GM21447 (cell line): ENCODE results near the gene SGF29.
"Not testable (repeated sequence)": the region's sequence is repeated elsewhere in the genome, so short reads cannot be mapped to it uniquely, and the experiment has no call there.

Experiments used
- ATAC-seq: cut with Tn5 transposase; IDR thresholded peaks from one replicate; pipeline ENCODE4 v1.9.1; 2021; ENCODE audit not compliant: unreplicated experiment

The SGF29 gene

DNA sequence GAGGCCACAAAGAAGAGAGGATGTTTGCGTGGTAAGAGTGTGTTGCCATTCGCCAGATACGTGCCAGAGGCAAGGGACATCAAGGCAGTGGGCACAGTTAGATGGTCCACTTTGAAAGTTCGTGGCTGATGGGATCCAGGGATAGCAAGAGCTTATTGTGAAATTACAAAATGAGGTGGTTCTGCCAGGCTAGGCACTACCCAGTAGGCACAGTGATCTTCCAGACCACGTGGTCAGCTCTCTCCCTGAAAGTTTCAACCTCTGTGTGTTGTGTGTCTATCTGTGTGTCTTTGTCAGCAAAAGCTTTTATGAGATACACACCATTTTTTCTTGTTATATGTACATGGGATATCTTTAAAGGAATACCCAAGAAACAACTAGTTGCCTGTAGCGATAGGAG, 9.5 kb downstream of the SGF29 start:
- ATAC-seq, result no peak

DNA sequence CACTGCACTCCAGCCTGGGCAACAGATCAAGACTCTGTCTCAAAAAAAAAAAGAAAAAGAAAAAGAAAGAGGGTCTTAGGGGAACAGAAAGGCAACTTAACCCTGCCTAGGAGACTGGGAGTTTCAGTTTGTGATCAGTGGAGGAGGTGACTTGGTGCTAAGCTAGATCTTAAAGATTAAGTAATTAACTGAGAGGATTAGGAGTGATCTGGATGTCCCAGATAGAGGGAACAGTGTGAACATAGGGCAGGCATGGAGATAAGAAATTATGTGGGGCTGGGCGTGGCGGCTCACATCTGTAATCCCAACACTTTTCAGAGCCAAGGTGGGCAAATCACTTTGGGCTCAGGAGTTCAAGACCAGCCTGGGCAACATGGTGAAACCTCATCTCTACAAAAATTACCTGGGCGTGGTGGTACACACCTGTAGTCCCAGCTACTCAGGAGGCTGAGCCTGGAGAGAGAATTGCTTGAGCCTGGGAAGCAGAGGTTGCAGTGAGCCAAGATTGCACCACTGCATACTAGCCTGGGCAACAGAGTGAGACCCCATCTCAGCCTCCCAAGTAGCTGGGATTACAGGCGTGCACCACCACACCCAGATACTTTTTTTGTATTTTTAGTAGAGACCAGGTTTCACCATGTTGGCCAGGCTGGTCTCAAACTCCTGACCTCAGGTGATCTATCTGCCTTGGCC, 12.7 kb downstream of the SGF29 start:
- not testable (repeated sequence) for ATAC-seq

- ATAC-seq, result no peak
These were observed 13.6 kb downstream of the SGF29 start for GRCh38 chr16:28567292-28567691.

GRCh38 chr16:28569021-28569420, 15.3 kb downstream of the SGF29 start:
- ATAC-seq, result no peak

DNA sequence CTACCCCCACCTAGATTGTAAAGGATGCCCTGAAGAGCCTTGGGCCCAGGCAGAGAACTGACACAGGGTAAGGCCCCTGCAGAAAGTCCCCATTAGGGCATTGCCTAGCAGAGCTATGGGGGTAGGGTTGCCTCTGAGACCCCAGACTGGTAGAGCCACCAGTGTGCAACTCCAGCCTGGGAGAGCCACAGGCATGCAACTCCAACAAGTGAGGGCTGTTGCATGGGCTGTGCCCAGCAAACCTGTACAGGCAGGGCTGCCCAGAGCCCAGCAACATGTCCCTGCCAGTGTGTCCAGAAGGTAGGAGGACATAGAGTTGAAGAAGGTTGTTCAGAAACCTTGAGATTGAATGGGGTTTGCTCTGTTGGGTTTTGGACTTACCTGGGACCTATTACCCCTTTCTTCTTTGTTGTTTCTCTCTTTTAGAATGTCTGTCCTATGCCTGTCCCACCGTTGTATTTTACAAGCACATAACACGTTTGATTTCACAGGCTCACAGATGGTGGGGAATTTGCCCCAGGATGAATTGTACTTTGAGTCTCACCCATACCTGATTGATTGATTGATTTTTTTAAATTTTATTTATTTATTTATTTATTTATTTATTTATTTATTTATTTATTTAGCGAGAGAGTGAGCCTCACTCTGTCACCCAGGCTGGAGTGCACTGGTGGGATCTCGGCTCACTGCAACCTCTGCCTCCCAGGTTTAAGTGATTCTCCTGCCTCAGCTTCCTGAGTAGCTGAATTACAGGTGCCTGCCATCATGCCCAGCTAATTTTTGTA, 16.4 kb downstream of the SGF29 start:
- no peak for ATAC-seq

DNA sequence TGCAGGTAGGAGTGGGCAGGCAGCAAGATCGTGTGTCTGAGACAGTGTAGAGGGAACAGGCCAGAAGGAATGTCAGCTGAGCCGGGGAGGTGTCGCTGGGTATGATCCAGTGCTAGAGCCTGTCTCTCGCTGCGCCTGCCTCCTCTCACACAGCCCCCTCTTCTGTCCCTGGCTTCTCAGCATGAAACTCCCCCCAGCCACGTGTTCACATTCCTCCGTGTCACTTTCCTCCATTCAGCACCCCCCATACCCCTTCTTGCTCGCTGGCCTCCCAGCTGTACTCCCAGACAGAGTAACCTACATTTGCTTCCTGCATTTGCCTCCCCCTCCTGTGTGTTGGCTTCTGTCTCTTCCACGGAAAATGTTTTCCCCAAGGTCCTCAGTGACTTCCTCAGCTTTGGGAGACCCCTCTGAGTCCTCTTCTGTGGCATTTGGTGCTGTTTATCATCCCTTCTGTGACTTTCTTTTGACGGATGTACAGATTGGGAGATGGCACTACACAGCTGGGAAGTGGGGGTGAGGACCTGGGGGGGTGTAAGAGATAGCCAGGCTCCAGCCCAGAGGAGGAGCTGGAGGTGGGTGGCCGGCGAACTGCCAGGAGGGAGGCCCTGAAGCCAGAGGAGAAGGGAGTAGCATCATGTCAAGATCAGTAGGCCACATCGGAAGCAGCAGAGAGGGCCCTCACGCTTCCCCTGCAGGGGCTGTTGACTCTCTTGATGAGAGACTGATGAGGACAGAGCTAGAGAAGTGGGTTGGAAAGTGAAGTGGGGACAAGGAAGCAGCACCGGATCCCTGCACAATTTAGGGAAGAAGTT, 19.2 kb downstream of the SGF29 start:
- no peak for ATAC-seq

DNA sequence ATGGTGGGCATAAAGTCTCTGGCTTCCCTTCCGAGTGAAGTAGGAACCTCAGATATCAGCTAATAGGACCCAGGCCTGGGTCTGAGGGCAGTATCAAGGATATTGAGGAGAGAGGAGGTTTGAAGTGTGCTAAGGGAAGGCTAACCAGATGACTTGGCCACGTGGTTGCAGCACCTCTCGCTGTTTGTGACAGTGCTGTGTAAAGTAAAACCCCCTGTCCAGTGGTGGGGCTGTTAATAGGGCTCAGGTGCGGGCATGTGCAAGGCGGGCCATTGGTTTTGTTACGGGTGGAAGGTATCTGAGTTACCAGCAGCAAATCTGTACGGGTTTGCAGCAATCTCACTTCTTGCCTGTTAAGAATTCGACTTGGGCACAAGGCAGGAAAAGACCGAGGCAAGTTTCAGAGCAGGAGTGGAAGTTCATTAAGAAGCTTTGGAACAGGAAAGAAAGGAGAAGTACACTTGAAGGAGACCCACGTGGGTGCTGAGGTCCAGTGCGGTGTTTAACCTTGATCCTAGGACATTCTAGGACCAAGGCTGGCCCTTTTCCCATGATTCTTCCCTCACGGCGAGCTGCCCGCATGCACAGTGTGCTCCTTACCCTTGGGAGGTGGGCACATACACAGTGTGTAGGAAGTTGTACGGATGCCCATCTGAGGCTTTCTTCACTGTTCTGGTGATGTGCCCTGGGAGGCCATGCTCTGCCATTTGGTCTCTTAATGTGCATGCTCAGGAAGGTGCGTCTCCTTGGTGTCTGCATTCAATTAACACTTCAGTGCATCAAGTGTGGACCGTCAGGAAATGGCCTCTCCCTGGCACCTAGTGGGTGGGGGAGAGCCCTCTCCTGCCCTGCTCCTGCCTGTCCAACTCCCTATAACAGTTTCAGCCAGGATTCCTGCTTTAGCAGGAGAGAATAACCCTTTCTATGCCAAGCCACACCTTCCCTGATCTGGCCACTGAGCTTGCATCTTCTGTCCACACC, 20.3 kb downstream of the SGF29 start:
- ATAC-seq, result no peak

DNA sequence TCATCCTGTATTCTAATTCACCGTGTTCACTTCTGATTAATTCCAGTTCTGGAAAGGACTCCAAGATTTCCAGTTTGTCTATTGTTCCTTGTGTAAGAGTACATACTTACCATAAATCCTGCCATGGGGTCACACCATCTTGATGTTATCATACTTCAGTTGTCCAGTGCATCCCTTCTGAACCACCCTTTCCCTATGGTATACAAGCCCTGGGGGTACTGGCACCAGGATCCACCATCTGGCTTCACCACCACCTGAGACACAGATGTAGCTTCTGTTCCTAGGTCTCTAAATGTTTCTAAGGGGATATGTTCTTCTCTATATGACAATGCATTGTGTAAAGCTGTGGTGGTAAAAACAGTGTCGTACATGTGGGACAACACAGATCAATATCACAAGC, 21.2 kb downstream of the SGF29 start:
- ATAC-seq, result no peak

- no peak for ATAC-seq
These were observed 21.9 kb downstream of the SGF29 start for GRCh38 chr16:28575446-28576109.

DNA sequence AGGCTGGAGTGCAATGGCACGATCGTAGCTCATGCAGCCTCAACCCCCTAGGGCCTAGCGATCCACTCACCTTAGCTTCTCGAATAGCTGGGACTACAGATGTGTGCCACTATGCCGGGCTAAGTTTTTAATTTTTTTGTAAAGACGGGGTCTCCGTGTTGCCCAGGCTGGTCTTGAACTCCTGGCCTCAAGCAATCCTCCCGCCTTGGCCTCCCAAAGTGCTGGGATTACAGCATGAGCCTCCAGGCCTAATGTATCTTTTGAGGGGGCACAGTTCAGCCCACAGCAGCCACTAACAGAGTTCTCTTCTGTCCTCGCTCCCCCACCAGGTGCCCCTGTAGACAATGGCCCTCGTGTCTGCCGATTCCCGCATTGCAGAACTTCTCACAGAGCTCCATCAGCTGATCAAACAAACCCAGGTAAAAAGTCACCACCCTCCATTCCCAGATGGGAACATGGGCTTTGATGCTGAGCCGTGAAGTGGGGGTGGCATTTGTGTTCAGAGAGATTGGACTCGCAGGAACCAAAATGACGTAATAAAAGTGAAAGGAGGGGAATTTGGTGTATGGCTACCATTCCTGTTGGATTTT, 27.1 kb downstream of the SGF29 start:
- no peak for ATAC-seq

- no peak for ATAC-seq
These were observed 32.0 kb downstream of the SGF29 start for GRCh38 chr16:28585674-28586073.

DNA sequence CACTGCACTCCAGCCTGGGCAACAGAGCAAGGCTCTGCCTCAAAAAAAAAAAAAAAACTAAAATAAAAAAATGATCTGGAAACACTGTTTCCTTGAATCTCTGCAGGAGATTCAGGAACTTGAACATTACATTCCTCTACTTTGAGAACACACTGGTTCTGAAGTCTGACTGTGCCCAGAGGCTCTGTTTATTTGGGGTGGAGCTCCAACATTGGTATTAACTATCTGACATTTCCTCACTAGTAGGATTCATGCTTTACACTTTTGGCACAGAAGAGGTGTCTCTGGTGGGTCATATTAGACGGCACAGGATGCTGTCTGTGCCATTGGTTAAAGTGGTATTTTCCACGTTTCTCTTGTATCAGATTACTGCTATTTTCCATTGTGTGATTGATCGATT, 32.7 kb downstream of the SGF29 start:
- no peak for ATAC-seq

DNA sequence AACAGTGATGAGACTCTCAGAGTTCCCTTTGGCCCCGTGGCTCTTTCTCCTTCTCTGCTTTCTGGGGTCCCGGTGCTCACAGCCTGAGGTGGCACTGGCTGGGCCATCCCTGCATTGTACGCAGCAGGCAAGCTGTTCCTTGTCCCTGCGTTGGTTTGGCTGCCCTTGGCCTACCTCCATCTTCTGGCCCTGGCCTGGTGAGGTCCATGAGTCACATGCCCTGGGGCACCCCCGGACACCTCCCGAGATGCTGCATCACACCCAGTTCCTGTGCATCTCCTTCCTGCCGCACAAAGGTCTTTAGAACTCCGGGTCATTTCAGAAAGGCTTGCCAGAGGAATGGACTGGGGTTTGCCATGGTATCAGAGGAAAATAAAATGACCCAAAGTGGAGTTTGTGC, 33.7 kb downstream of the SGF29 start:
- ATAC-seq, result no peak

GRCh38 chr16:28589069-28589468, 35.3 kb downstream of the SGF29 start:
- ATAC-seq, result no peak

DNA sequence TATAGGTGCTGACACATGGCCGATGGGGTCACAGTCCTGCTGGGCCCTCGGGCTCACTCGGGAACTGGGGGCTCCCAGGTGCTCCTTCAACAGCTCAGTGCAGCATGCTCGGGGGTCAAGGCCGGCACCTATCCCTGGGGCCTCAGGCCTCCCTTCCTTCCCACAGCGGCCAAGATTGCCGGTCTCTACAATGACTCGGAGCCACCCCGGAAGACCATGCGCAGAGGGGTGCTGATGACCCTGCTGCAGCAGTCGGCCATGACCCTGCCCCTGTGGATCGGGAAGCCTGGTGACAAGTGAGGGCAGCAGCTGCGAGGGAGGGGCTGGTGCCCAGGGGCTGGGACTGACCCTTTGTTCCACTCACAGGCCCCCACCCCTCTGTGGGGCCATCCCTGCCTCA, 36.2 kb downstream of the SGF29 start:
- ATAC-seq, result no peak

GRCh38 chr16:28590384-28591340, 36.9 kb downstream of the SGF29 start:
- ATAC-seq, result no peak

DNA sequence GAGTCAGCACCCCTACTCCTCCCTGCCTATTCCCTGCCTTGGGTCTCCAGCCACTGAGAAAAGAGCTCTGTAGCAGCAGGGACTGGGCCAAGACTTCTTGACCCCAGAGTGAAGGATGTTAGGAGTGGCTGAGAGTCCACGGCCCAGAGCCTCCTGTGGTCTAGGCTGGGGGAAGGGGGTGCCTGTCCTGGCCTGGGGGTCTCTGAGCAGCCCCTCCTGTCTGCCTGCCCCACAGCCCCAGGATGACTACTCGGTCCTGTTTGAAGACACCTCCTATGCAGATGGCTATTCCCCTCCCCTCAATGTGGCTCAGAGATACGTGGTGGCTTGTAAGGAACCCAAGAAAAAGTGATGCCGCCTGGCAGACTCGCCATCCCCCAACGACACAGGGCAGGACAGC, 37.6 kb downstream of the SGF29 start:
- no peak for ATAC-seq

DNA sequence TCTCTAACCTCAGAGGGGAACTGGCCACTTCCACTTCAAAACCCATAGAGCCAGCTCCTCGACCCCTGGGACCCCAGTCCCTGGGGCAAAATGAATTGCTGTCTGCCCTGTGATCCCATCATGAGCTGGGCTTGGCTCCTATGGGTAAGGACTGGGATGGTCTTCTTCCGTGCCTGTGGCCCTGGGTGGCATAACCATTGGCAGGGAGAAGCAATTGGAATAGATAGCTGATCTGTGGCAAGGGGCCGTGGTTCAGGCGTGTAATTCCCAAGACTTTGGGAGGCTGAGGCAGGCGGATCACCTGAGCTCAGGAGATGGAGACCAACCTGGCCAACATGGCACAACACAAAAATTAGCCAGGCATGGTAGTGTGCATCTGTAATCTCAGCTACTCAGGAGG, 38.8 kb downstream of the SGF29 start:
- ATAC-seq, result no peak
